Measurements from ENCODE around the gene C11orf97.

DNA sequence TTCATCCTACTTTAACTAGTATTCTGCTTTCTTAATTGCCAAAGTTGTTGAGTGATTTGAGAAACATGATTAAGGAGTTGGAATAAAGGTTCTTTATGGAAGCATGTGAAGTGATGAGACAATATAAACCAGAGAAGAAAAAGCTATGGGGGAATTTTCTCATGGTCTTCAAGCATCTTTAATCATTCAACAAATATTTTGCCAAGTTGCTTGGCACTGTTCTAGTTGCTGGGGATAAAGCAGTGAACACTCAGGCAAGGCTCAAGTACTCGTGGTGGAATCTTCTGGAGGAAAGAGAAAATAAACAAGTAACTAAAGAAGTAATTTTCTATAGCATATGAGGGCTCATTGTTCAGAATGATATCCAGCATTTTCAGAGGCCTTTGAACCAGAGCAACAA lies 45.7 kb downstream of the C11orf97 start:
- no peak for TF ChIP-seq POLR2A (IDR thresholded peaks at IDR 0.05; ENCODE audit: low read depth, low read length)
- no peak for TF ChIP-seq POLR2AphosphoS5 (IDR thresholded peaks at IDR 0.05; ENCODE audit: low read depth, low read length)
- TF ChIP-seq TAF1 (IDR thresholded peaks at IDR 0.05; ENCODE audit: borderline replicate concordance, low read depth, low read length), result no peak
